ENCODE measurements around the gene FYN. TPM values are rescaled to one million over a fixed set of nuclear protein-coding genes. Genes with fewer than 3 reads are reported as not detected.
A peak's percentile ranks its signal among the peaks of the same experiment; 100 is the strongest.

FYN gene
- total RNA-seq, 4 donors from 2014 or later: 143 to 219 (median 165) TPM

DNA sequence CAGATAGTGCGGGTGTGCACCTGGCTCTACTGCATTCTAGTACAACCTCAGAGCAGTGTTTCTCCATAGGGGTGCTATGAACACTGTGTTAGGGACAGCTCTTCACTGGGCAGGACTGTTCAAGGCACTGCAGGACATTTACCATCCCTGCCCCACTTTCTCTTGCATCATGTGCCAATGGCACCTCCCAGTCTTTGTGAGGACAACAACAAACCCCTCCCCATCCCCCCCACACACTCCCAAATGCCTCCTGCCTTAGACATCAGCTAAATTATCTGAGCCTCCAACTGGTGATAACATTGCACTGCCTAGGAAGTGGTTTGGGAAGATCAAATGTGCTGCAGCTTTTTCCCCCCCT lies 98.9 kb downstream of the FYN start:
- Histone ChIP-seq H3K36me3 (peaks cover 0 to 5% (median 0%) of the 10 kb centered on the region in 3 donors), H3K27me3 (no peaks in the 10 kb centered on the region), H3K4me3 (no peak overlapping the region), H3K4me1 (peaks cover 0 to 75% (median 18%) of the 10 kb centered on the region in 4 donors), H3K9me3 (no peaks in the 10 kb centered on the region), H3K27ac (peak overlapping the region in 2 of 4 donors; percentile 36 to 52)
- WGBS, 2 donors: 86 to 100% methylated on average over 1 of the region's 1 CpG
- DNase-seq (ENCODE audit: low spot score in 2 of 2): no peak
- TF ChIP-seq POLR2A (IDR thresholded peaks at IDR 0.05): no peak
- TF ChIP-seq EP300 (IDR thresholded peaks at IDR 0.05): no peak
- TF ChIP-seq, protein P1, sequence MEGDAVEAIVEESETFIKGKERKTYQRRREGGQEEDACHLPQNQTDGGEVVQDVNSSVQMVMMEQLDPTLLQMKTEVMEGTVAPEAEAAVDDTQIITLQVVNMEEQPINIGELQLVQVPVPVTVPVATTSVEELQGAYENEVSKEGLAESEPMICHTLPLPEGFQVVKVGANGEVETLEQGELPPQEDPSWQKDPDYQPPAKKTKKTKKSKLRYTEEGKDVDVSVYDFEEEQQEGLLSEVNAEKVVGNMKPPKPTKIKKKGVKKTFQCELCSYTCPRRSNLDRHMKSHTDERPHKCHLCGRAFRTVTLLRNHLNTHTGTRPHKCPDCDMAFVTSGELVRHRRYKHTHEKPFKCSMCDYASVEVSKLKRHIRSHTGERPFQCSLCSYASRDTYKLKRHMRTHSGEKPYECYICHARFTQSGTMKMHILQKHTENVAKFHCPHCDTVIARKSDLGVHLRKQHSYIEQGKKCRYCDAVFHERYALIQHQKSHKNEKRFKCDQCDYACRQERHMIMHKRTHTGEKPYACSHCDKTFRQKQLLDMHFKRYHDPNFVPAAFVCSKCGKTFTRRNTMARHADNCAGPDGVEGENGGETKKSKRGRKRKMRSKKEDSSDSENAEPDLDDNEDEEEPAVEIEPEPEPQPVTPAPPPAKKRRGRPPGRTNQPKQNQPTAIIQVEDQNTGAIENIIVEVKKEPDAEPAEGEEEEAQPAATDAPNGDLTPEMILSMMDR (IDR thresholded peaks at IDR 0.05): no peak

DNA sequence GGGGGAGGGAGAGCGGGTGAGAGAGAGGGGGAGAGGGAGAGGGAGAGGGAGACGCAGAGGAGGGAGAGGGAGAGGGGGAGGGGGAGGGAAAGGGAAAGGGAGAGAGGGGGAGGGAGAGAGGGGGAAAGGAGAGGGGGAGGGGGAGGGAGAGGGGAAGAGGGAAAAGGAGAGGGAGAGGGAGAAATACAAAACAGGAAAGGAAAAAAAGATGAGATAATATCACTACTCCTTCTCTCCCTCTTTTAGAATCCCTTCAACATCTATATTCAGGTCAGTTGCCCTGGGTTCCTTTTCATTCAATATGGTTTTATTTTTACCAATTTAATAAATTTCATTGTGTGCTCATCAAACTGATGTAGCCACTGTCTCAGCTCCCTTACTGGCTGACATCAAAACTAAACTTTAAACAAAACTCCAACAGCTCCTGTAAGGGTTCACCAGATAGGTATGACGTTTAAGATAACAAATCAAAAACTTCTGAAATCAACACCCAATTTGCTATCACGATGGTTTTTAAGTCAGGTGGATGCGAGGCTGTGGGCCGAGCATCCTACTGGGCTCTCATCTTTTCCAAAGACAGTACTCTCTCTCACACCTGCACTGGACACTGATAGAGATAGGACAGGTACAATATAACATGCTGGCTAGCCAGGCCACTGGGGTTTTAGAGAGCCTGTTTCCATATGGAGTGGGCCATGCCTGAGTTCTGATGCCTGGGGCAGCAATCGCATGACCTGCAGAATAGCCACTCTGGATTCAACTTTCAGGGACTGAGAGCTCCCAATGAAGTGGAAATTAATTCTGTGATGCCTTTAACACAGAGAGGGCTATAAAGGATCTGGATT lies 99.5 kb downstream of the FYN start:
- Histone ChIP-seq H3K4me3 (no peak overlapping the region), H3K9me3 (no peaks in the 10 kb centered on the region), H3K36me3 (peaks cover 0 to 5% (median 0%) of the 10 kb centered on the region in 3 donors), H3K27me3 (no peaks in the 10 kb centered on the region), H3K4me1 (peaks cover 0 to 79% (median 19%) of the 10 kb centered on the region in 4 donors), H3K27ac (peak overlapping the region in 1 of 4 donors; percentile 36)
- 73 to 79% methylated on average over 7 of the region's 7 CpGs for WGBS, 2 donors
- no peak for DNase-seq (ENCODE audit: low spot score in 2 of 2)
- TF ChIP-seq EP300 (IDR thresholded peaks at IDR 0.05) (no peak), POLR2A (IDR thresholded peaks at IDR 0.05) (no peak)
- TF ChIP-seq, protein P1 (IDR thresholded peaks at IDR 0.05): no peak

DNA sequence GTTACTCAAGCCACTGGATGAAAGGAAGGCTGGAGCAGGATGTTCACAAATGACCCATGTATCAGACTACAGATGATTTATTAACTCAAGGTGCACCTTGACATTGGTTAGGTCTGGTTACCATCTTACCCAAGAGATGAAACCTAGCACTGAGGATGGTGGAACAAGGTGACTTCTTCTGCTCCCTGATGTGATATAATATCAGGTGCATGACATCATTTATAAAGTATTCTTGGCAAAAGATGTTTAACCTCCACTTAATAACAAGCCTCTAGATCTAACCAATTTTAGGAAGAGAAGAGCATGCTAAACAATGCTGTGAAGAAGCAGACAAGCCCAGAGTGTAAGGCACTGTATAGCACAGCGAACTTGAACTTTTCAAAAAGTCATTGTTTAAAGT lies 100.9 kb downstream of the FYN start:
- TF ChIP-seq, protein P1 (IDR thresholded peaks at IDR 0.05): no peak
- no peak for TF ChIP-seq POLR2A (IDR thresholded peaks at IDR 0.05)
- no peak for TF ChIP-seq EP300 (IDR thresholded peaks at IDR 0.05)
- H3K9me3 ChIP-seq: no peaks in the 10 kb centered on the region
- H3K36me3 ChIP-seq: peaks cover 0 to 5% (median 0%) of the 10 kb centered on the region in 3 donors
- 69 to 75% methylated on average over 1 of the region's 1 CpG for WGBS, 2 donors
- no peak for DNase-seq (ENCODE audit: low spot score in 2 of 2)
- H3K27me3 ChIP-seq: no peaks in the 10 kb centered on the region
- H3K4me1 ChIP-seq: peaks cover 0 to 73% (median 19%) of the 10 kb centered on the region in 4 donors
- H3K27ac ChIP-seq: no peak overlapping the region
- no peak overlapping the region for H3K4me3 ChIP-seq

DNA sequence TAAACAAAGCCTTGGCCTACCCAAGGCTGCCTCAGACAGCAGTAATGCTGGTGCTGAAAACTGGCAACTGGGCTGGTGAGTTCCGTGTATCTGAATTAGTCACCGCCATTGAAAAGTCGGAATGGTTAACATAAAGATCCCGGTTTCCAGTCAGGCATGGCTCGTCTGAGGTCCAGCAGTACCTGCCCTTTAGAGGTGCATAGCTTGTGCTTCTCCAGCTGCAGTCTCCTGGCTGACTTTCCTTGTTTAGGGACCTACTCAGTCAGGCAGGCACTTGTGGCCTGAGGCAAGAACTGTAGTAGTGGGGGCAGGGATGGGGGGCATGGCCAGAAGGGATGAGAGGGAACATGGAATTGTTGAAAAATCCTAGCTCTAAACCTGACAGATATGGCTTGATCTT lies 101.6 kb downstream of the FYN start:
- Histone ChIP-seq H3K27me3 (no peaks in the 10 kb centered on the region), H3K36me3 (peaks cover 0 to 5% (median 0%) of the 10 kb centered on the region in 3 donors), H3K27ac (no peak overlapping the region), H3K9me3 (no peaks in the 10 kb centered on the region), H3K4me1 (peaks cover 0 to 69% (median 18%) of the 10 kb centered on the region in 4 donors), H3K4me3 (no peak overlapping the region)
- no peak for DNase-seq (ENCODE audit: low spot score in 2 of 2)
- WGBS, 2 donors: 84 to 89% methylated on average over 5 of the region's 5 CpGs
- TF ChIP-seq POLR2A (IDR thresholded peaks at IDR 0.05) (no peak), EP300 (IDR thresholded peaks at IDR 0.05) (no peak)
- TF ChIP-seq, protein P1 (IDR thresholded peaks at IDR 0.05): no peak

DNA sequence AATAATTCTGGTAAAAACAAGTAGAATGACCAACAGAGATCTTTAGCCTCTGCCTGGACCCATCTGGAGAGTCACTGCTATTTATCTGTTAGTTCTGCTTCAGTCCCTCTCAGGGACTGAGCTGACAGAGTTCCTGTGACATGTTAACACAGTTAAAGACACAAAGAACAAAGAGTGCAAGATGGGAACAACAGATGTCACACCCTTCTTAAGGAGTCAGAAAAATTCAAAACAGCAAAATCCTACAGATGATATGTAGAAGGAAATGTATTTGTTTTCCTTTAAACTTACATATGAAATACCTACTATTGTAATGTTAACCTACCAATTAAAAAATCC lies 102.2 kb downstream of the FYN start:
- Histone ChIP-seq H3K36me3 (peaks cover 0 to 5% (median 0%) of the 10 kb centered on the region in 3 donors), H3K4me3 (no peak overlapping the region), H3K4me1 (peaks cover 0 to 69% (median 15%) of the 10 kb centered on the region in 4 donors), H3K27me3 (no peaks in the 10 kb centered on the region), H3K27ac (peak overlapping the region in 1 of 4 donors; percentile 4), H3K9me3 (no peaks in the 10 kb centered on the region)
- DNase-seq (ENCODE audit: low spot score in 2 of 2): no peak
- TF ChIP-seq EP300 (IDR thresholded peaks at IDR 0.05): no peak
- TF ChIP-seq, protein P1 (IDR thresholded peaks at IDR 0.05): no peak
- TF ChIP-seq POLR2A (IDR thresholded peaks at IDR 0.05): no peak

Measured in tibial nerve (tissue), 4 donors.